HFFc6 (cell line): ENCODE data around the gene S100B. TPM values are rescaled to one million over a fixed set of nuclear protein-coding genes. Genes with fewer than 3 reads are reported as not detected.

Source experiments
- DNase-seq: peaks from one replicate; pipeline ENCODE4 v3.0.0-alpha.2; 2018
- H3K27ac Mint-ChIP-seq: 2 replicates; pipeline ENCODE4 v1.8.0; 2020; ENCODE audit warnings: mild to moderate bottlenecking, mixed read lengths
- H3K27me3 Mint-ChIP-seq: 2 replicates; pipeline ENCODE4 v1.8.0; 2021; ENCODE audit warnings: mild to moderate bottlenecking, moderate library complexity, mixed read lengths; ENCODE audit not compliant: insufficient read depth
- H3K36me3 Mint-ChIP-seq: 2 replicates; pipeline ENCODE4 v1.8.0; 2021; ENCODE audit warnings: low read depth, mixed read lengths
- H3K4me1 Mint-ChIP-seq: 2 replicates; pipeline ENCODE4 v1.8.0; 2020; ENCODE audit warnings: low read depth, mixed read lengths
- H3K4me3 Mint-ChIP-seq: 2 replicates; pipeline ENCODE4 v1.8.0; 2020; ENCODE audit warnings: mild to moderate bottlenecking, moderate library complexity, mixed read lengths
- H3K9me3 Mint-ChIP-seq: 2 replicates; pipeline ENCODE4 v1.8.0; 2020; ENCODE audit warnings: mild to moderate bottlenecking, mixed read lengths
- CTCF ChIP-seq: fragments of 200-600 bp; sonication (generic); IDR thresholded peaks from 2 replicates; pipeline ENCODE4 v1.5.0; 2021; ENCODE audit warnings: antibody characterized with exemption, mild to moderate bottlenecking
- total RNA-seq, 6 experiments: library from RNA; stranded (reverse); fragmentation: NEBNext Ultra II Directional; extraction: Animal tissue kit (Norgen Biotek cat#: 25700); gene quantifications; 2 replicates in 1 of 6; 3 replicates in 5 of 6; pipeline ENCODE4 v1.2.3, GENCODE V29; 2021

The S100B gene
- total RNA-seq, 6 experiments from 2014 or later: not detected

GRCh38 chr21:46554431-46555224, 50.3 kb downstream of the S100B start:
- Mint-ChIP-seq H3K4me3 (no peak overlapping the region), H3K27me3 (peaks cover 2% of the 10 kb centered on the region; the same call in 1 of the 2 replicates), H3K4me1 (no peaks in the 10 kb centered on the region), H3K27ac (no peak overlapping the region), H3K36me3 (peaks cover 18% of the 10 kb centered on the region), H3K9me3 (no peaks in the 10 kb centered on the region)
- DNase-seq: no peak
- no peak for TF ChIP-seq CTCF

- peaks cover 17% of the 10 kb centered on the region for H3K36me3 Mint-ChIP-seq
- H3K27ac Mint-ChIP-seq: no peak overlapping the region
- H3K4me3 Mint-ChIP-seq: no peak overlapping the region
- no peaks in the 10 kb centered on the region for H3K9me3 Mint-ChIP-seq
- H3K27me3 Mint-ChIP-seq: peaks cover 2% of the 10 kb centered on the region; the same call in 1 of the 2 replicates
- TF ChIP-seq CTCF: no peak
- no peak for DNase-seq
- no peaks in the 10 kb centered on the region for H3K4me1 Mint-ChIP-seq
Measured at GRCh38 chr21:46553993-46554392, 50.9 kb downstream of the S100B start.

GRCh38 chr21:46552865-46553379, 52.0 kb downstream of the S100B start:
- H3K27me3 Mint-ChIP-seq: peaks cover 3% of the 10 kb centered on the region
- H3K36me3 Mint-ChIP-seq: peaks cover 20% of the 10 kb centered on the region
- DNase-seq: no peak
- no peak for TF ChIP-seq CTCF
- no peaks in the 10 kb centered on the region for H3K4me1 Mint-ChIP-seq
- H3K27ac Mint-ChIP-seq: no peak overlapping the region
- H3K9me3 Mint-ChIP-seq: no peaks in the 10 kb centered on the region
- H3K4me3 Mint-ChIP-seq: no peak overlapping the region

GRCh38 chr21:46552274-46552673, 52.6 kb downstream of the S100B start:
- H3K27me3 Mint-ChIP-seq: peaks cover 3% of the 10 kb centered on the region
- H3K4me1 Mint-ChIP-seq: no peaks in the 10 kb centered on the region
- H3K27ac Mint-ChIP-seq: no peak overlapping the region
- no peak overlapping the region for H3K4me3 Mint-ChIP-seq
- H3K36me3 Mint-ChIP-seq: peaks cover 22% of the 10 kb centered on the region
- no peaks in the 10 kb centered on the region for H3K9me3 Mint-ChIP-seq
- no peak for DNase-seq
- no peak for TF ChIP-seq CTCF

- Mint-ChIP-seq H3K4me1 (no peaks in the 10 kb centered on the region), H3K27ac (no peak overlapping the region), H3K9me3 (no peaks in the 10 kb centered on the region), H3K4me3 (no peak overlapping the region), H3K36me3 (peaks cover 22% of the 10 kb centered on the region), H3K27me3 (peaks cover 3% of the 10 kb centered on the region)
- DNase-seq: no peak
- no peak for TF ChIP-seq CTCF
Measured at GRCh38 chr21:46551636-46552241, 53.1 kb downstream of the S100B start.
